Loucy (cell line): Measurements from ENCODE around the gene IGSF3.

Source experiments
- H2AFZ ChIP-seq: fragments of 200-600 bp; sonication (generic); 2 replicates; pipeline ENCODE4 v1.6.0; 2016; ENCODE audit warnings: antibody characterized with exemption, mild to moderate bottlenecking, low read length, moderate library complexity
- H3F3A ChIP-seq: fragments of 200-600 bp; 2 replicates; pipeline ENCODE4 v1.6.0; 2016; ENCODE audit warnings: antibody characterized with exemption, low read depth, mild to moderate bottlenecking
- H3K27me3 ChIP-seq: fragments of 200-600 bp; sonication (generic); 2 replicates; pipeline ENCODE4 v1.6.1; 2014; ENCODE audit warnings: low read length, mild to moderate bottlenecking; ENCODE audit not compliant: insufficient read depth, poor library complexity, severe bottlenecking
- H3K36me3 ChIP-seq: fragments of 200-600 bp; sonication (generic); 2 replicates; pipeline ENCODE4 v1.6.1; 2016; ENCODE audit warnings: low read length; ENCODE audit not compliant: insufficient read depth
- H3K4me1 ChIP-seq: fragments of 200-600 bp; sonication (generic); 2 replicates; pipeline ENCODE4 v1.5.1; 2014; ENCODE audit warnings: low read length, mild to moderate bottlenecking; ENCODE audit not compliant: insufficient read depth, poor library complexity, severe bottlenecking
- H3K4me2 ChIP-seq: fragments of 200-600 bp; sonication (generic); 2 replicates; pipeline ENCODE4 v1.6.0; 2014; ENCODE audit warnings: antibody characterized with exemption, low read length, low read depth, mild to moderate bottlenecking; ENCODE audit not compliant: poor library complexity, severe bottlenecking
- H3K4me3 ChIP-seq: fragments of 200-600 bp; sonication (generic); 2 replicates; pipeline ENCODE4 v1.5.1; 2014; ENCODE audit warnings: low read length, mild to moderate bottlenecking, mixed read lengths; ENCODE audit not compliant: poor library complexity, severe bottlenecking
- H3K79me2 ChIP-seq: fragments of 200-600 bp; sonication (generic); 2 replicates; pipeline ENCODE4 v1.6.1; 2014; ENCODE audit warnings: low read length; ENCODE audit not compliant: insufficient read depth
- H3K9ac ChIP-seq: fragments of 200-600 bp; sonication (generic); 2 replicates; pipeline ENCODE4 v1.6.0; 2014; ENCODE audit warnings: mild to moderate bottlenecking, low read depth, low read length, moderate library complexity; ENCODE audit not compliant: poor library complexity, severe bottlenecking
- H3K9me2 ChIP-seq: fragments of 200-600 bp; sonication (generic); replicated peaks from 2 replicates; pipeline ENCODE4 v1.6.1; 2016; ENCODE audit warnings: low read depth, low read length, mixed read lengths
- H3K9me3 ChIP-seq: fragments of 200-600 bp; sonication (generic); 2 replicates; pipeline ENCODE4 v1.6.1; 2014; ENCODE audit warnings: mild to moderate bottlenecking, antibody characterized with exemption, low read length, low read depth; ENCODE audit not compliant: insufficient read depth
- H4K20me1 ChIP-seq: fragments of 200-600 bp; sonication (generic); 2 replicates; pipeline ENCODE4 v1.6.0; 2014; ENCODE audit warnings: antibody characterized with exemption, low read length, mild to moderate bottlenecking; ENCODE audit not compliant: insufficient read depth, poor library complexity, severe bottlenecking
- EZH2phosphoT487 ChIP-seq: fragments of 200-600 bp; IDR thresholded peaks from 2 replicates; pipeline ENCODE4 v1.6.1; 2018; ENCODE audit warnings: antibody characterized with exemption, mild to moderate bottlenecking, moderate library complexity, borderline replicate concordance
- TF ChIP-seq, protein P1 (sequence below): fragments of 200-600 bp; sonication (generic); conservative IDR thresholded peaks from 2 replicates; pipeline ENCODE4 v1.5.1; 2014; ENCODE audit warnings: mild to moderate bottlenecking, antibody characterized with exemption, low read length

Gene IGSF3

DNA sequence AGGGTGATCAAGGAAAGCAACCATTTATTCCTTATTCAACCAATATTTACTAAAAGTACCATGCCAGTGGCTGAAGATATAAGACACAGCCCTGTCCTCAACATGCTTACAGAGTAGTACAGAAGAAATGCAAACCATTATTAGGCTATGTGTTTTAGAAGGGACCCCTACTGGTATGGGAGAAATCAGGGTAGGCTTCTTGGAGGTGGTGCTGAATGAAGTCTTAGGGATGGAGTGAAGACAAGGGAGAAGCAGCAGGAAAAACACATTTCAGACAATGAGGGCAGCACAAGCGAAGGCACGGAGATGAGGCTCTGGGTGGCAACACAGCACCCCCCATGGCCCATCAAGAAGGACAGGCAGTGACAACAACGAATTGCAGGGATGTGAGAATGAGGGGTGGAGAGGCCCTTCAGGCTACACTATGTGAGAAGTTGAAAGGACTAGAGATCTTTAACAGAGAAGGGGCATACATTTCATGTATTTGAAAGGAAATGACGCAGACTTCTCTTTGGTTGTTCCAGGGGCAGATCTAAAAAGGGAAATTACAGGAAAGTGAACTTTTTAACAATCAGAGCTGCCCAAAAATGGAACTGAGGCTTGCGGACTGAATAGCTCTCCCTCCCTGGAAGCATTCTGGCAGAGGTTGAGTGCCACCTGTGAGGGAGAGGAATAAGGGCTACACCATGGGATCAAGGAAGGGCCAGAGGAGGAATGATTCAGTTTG, 79.9 kb downstream of the IGSF3 start:
- Histone ChIP-seq H3K4me1 (no peaks in the 10 kb centered on the region), H4K20me1 (no peaks in the 10 kb centered on the region), H3F3A (no peaks in the 10 kb centered on the region), H3K9me3 (no peaks in the 10 kb centered on the region), H3K27me3 (no peaks in the 10 kb centered on the region), H3K79me2 (no peaks in the 10 kb centered on the region), H3K9me2 (no peaks in the 10 kb centered on the region), H3K9ac (no peak overlapping the region), H2AFZ (no peak overlapping the region), H3K36me3 (no peaks in the 10 kb centered on the region), H3K4me3 (no peak overlapping the region), H3K4me2 (no peak overlapping the region)
- TF ChIP-seq, protein P1, sequence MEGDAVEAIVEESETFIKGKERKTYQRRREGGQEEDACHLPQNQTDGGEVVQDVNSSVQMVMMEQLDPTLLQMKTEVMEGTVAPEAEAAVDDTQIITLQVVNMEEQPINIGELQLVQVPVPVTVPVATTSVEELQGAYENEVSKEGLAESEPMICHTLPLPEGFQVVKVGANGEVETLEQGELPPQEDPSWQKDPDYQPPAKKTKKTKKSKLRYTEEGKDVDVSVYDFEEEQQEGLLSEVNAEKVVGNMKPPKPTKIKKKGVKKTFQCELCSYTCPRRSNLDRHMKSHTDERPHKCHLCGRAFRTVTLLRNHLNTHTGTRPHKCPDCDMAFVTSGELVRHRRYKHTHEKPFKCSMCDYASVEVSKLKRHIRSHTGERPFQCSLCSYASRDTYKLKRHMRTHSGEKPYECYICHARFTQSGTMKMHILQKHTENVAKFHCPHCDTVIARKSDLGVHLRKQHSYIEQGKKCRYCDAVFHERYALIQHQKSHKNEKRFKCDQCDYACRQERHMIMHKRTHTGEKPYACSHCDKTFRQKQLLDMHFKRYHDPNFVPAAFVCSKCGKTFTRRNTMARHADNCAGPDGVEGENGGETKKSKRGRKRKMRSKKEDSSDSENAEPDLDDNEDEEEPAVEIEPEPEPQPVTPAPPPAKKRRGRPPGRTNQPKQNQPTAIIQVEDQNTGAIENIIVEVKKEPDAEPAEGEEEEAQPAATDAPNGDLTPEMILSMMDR: no peak
- no peak for TF ChIP-seq EZH2phosphoT487

DNA sequence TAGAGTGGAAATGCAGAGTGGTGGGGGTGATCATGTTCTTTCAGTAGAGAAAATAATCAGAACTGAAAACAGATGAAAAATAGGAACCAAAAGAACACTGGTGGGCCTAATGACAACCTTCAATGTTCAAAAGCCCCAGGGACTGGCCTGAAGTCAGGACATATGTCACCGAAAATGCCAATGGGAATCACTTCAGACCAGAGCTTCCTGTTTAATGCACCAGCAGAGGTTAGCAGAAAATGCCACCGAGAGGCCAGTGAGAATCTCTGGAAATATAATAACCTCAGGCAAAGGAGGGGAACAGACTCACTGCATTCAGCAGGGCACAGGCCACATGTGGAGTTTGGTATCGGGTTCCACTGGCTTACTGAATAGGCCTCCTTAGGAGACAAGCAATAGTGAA, 80.8 kb downstream of the IGSF3 start:
- Histone ChIP-seq H3K27me3 (no peaks in the 10 kb centered on the region), H3K9ac (no peak overlapping the region), H3K4me2 (no peak overlapping the region), H3K9me3 (no peaks in the 10 kb centered on the region), H2AFZ (no peak overlapping the region), H3K79me2 (no peaks in the 10 kb centered on the region), H3F3A (no peaks in the 10 kb centered on the region), H3K36me3 (no peaks in the 10 kb centered on the region), H4K20me1 (no peaks in the 10 kb centered on the region), H3K4me1 (no peaks in the 10 kb centered on the region), H3K9me2 (no peaks in the 10 kb centered on the region), H3K4me3 (no peak overlapping the region)
- TF ChIP-seq, protein P1: no peak
- no peak for TF ChIP-seq EZH2phosphoT487

DNA sequence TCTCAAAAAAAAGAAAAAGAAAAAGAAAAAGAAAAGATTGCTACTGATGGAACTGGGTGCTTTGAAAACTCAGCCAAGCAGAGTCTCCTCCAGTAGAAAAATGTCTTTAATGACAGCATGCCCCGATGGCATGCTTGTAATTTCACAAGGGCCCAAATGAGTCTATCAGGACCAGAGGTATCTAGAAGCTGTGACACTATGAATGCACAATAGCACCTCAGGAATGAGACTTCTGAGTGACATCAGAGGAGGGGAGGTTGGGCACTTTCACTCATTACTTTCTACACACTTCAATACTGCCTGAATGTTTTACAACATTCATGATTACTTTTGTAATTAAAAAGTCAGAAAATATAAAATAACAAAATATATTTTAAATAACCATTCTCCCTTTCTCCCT, 81.6 kb downstream of the IGSF3 start:
- no peak overlapping the region for H2AFZ ChIP-seq
- H3K9me3 ChIP-seq: no peaks in the 10 kb centered on the region
- H3K4me3 ChIP-seq: no peak overlapping the region
- no peaks in the 10 kb centered on the region for H3K4me1 ChIP-seq
- no peak overlapping the region for H3K4me2 ChIP-seq
- H3K27me3 ChIP-seq: no peaks in the 10 kb centered on the region
- H3K9me2 ChIP-seq: no peaks in the 10 kb centered on the region
- no peaks in the 10 kb centered on the region for H3F3A ChIP-seq
- TF ChIP-seq, protein P1: no peak
- no peak for TF ChIP-seq EZH2phosphoT487
- H3K9ac ChIP-seq: no peak overlapping the region
- H3K79me2 ChIP-seq: no peaks in the 10 kb centered on the region
- H3K36me3 ChIP-seq: no peaks in the 10 kb centered on the region
- H4K20me1 ChIP-seq: no peaks in the 10 kb centered on the region
